H1 (cell line): Measurements from ENCODE around the gene MACROD2. TPM values are rescaled to one million over a fixed set of nuclear protein-coding genes. Genes with fewer than 3 reads are reported as not detected.

Source experiments
- CTCF ChIA-PET: fragments of 300-600 bp; sonication (Branson Sonifier 250); formaldehyde crosslinking; loops from one replicate; lab custom pipeline; 2021; ENCODE audit not compliant: partially characterized antibody; lab: Charles Lee
- POLR2A ChIA-PET: fragments of 300-600 bp; sonication (Branson Sonifier 250); formaldehyde crosslinking; loops from one replicate; lab custom pipeline; 2021; ENCODE audit warnings: inconsistent platforms; ENCODE audit not compliant: partially characterized antibody; lab: Charles Lee
- DNase-seq, 2 experiments: peaks; one replicate each; pipeline versions ENCODE4 v3.0.0 to v3.0.0-alpha.2; 2010 to 2022; ENCODE audit warnings: low spot score in 2 of 2, low read depth in 1 of 2, mixed read lengths in 1 of 2
- FAIRE-seq: peaks from 2 replicates; lab custom pipeline; 2011; peaks lifted over from hg19 to GRCh38; lab: Jason Lieb, UNC
- H2AFZ ChIP-seq: 2 replicates; pipeline ENCODE4 v1.8.1; 2012; ENCODE audit warnings: low read length, inconsistent platforms
- H2AK5ac ChIP-seq: 2 replicates; pipeline ENCODE4 v1.6.1; 2013; ENCODE audit warnings: low read depth, low read length
- H2BK120ac ChIP-seq: replicated peaks from 2 replicates; pipeline ENCODE3; 2013; ENCODE audit warnings: low read depth, low read length, inconsistent platforms
- H2BK12ac ChIP-seq: 2 replicates; pipeline ENCODE4 v1.6.1; 2013; ENCODE audit warnings: low read depth, low read length
- H2BK15ac ChIP-seq: 2 replicates; pipeline ENCODE4 v1.6.1; 2013; ENCODE audit warnings: low read length
- H2BK20ac ChIP-seq: 2 replicates; pipeline ENCODE4 v1.6.1; 2013; ENCODE audit warnings: low read length
- H2BK5ac ChIP-seq: 2 replicates; pipeline ENCODE4 v1.6.1; 2013; ENCODE audit warnings: low read depth, low read length
- H3K14ac ChIP-seq: 2 replicates; pipeline ENCODE4 v1.6.1; 2013; ENCODE audit warnings: inconsistent platforms; ENCODE audit not compliant: insufficient read length
- H3K18ac ChIP-seq: 2 replicates; pipeline ENCODE4 v1.6.1; 2013; ENCODE audit warnings: low read length; ENCODE audit errors: extremely low read depth
- H3K23ac ChIP-seq: 2 replicates; pipeline ENCODE4 v1.6.1; 2013; ENCODE audit warnings: inconsistent platforms; ENCODE audit not compliant: insufficient read length
- H3K23me2 ChIP-seq: 2 replicates; pipeline ENCODE4 v1.6.1; 2013; ENCODE audit warnings: low read depth, low read length
- H3K27ac ChIP-seq: 2 replicates; pipeline ENCODE4 v1.6.1; 2011; ENCODE audit warnings: low read depth, low read length, inconsistent platforms
- H3K27me3 ChIP-seq, 4 experiments: replicated peaks in 1 of 4; 1 replicate in 1 of 4; 2 replicates in 3 of 4; pipeline versions ENCODE4 v1.6.1 to v1.8.1; 2011 to 2013; ENCODE audit warnings: low read length in 3 of 4, mild to moderate bottlenecking in 3 of 4, inconsistent platforms in 2 of 4, mixed read lengths in 2 of 4, moderate library complexity in 1 of 4; ENCODE audit not compliant: control insufficient read depth in 3 of 4, insufficient read depth in 3 of 4; ENCODE audit errors: extremely low read depth in 1 of 4
- H3K36me3 ChIP-seq, 4 experiments: 2 replicates each; pipeline versions ENCODE4 v1.6.1 to v1.8.1; 2011 to 2013; ENCODE audit warnings: mild to moderate bottlenecking in 4 of 4, low read length in 3 of 4, moderate library complexity in 2 of 4, control low read depth in 1 of 4, inconsistent platforms in 1 of 4; ENCODE audit not compliant: insufficient read depth in 4 of 4, control insufficient read depth in 2 of 4
- H3K4ac ChIP-seq: replicated peaks from 2 replicates; pipeline ENCODE3; 2013; ENCODE audit warnings: low read length, low read depth, mixed read lengths, inconsistent platforms; ENCODE audit not compliant: insufficient read length
- H3K4me1 ChIP-seq, 4 experiments: replicated peaks in 1 of 4; 1 replicate in 1 of 4; 2 replicates in 3 of 4; pipeline versions ENCODE4 v1.6.1 to v1.8.1; 2011 to 2013; ENCODE audit warnings: low read length in 3 of 4, inconsistent platforms in 2 of 4, mixed read lengths in 1 of 4; ENCODE audit not compliant: insufficient read depth in 4 of 4, control insufficient read depth in 3 of 4
- H3K4me2 ChIP-seq, 2 experiments: 2 replicates each; pipeline versions ENCODE4 v1.6.1 to v1.8.1; 2011 to 2013; ENCODE audit warnings: low read depth in 2 of 2, low read length in 2 of 2, control low read depth in 1 of 2, inconsistent platforms in 1 of 2, mild to moderate bottlenecking in 1 of 2; ENCODE audit not compliant: insufficient read depth in 1 of 2
- H3K4me3 ChIP-seq, 4 experiments: fragments of 200-600, 300-600 bp in 1 of 4; sonication (generic), shearing (Covaris generic), sonication (Bioruptor Twin) in 1 of 4; 2 replicates each; pipeline versions ENCODE4 v1.5.1 to v1.8.1; 2011 to 2016; ENCODE audit warnings: low read length in 4 of 4, low read depth in 3 of 4, control low read depth in 2 of 4, inconsistent platforms in 2 of 4, mild to moderate bottlenecking in 2 of 4, mixed read lengths in 1 of 4, moderate library complexity in 1 of 4; ENCODE audit not compliant: insufficient read depth in 2 of 4; ENCODE audit errors: extremely low read depth in 1 of 4
- H3K56ac ChIP-seq: replicated peaks from 2 replicates; pipeline ENCODE3; 2013; ENCODE audit warnings: low read depth, mild to moderate bottlenecking, mixed read lengths, low read length, inconsistent platforms; ENCODE audit not compliant: insufficient read length
- H3K79me1 ChIP-seq: 2 replicates; pipeline ENCODE4 v1.6.1; 2013; ENCODE audit warnings: low read depth, low read length, control low read depth
- H3K79me2 ChIP-seq, 2 experiments: 2 replicates each; pipeline versions ENCODE4 v1.6.1 to v1.8.1; 2012 to 2013; ENCODE audit warnings: low read length in 2 of 2, mild to moderate bottlenecking in 2 of 2, inconsistent platforms in 1 of 2; ENCODE audit not compliant: insufficient read depth in 2 of 2, control insufficient read depth in 1 of 2
- H3K9ac ChIP-seq, 4 experiments: replicated peaks in 1 of 4; 1 replicate in 1 of 4; 2 replicates in 3 of 4; pipeline versions ENCODE4 v1.6.1 to v1.8.1; 2011 to 2013; ENCODE audit warnings: low read depth in 3 of 4, low read length in 3 of 4, control low read depth in 2 of 4, mild to moderate bottlenecking in 2 of 4, moderate library complexity in 2 of 4, inconsistent platforms in 1 of 4; ENCODE audit errors: extremely low read depth in 1 of 4
- H3K9me3 ChIP-seq, 2 experiments: 2 replicates each; pipeline versions ENCODE4 v1.6.1 to v1.8.1; 2012 to 2013; ENCODE audit warnings: mild to moderate bottlenecking in 2 of 2, moderate library complexity in 2 of 2, control low read depth in 1 of 2, inconsistent platforms in 1 of 2, low read depth in 1 of 2, low read length in 1 of 2, mixed read lengths in 1 of 2; ENCODE audit not compliant: insufficient read depth in 2 of 2
- H4K20me1 ChIP-seq, 2 experiments: replicated peaks in 1 of 2; 2 replicates each; pipeline versions ENCODE3 to v1.8.1; 2011 to 2013; ENCODE audit warnings: inconsistent platforms in 2 of 2, low read length in 2 of 2, mild to moderate bottlenecking in 1 of 2; ENCODE audit not compliant: insufficient read depth in 2 of 2, control insufficient read depth in 1 of 2
- H4K5ac ChIP-seq: 2 replicates; pipeline ENCODE4 v1.6.1; 2013; ENCODE audit warnings: low read length, low read depth, mixed read lengths, inconsistent platforms; ENCODE audit not compliant: insufficient read length
- H4K8ac ChIP-seq: 2 replicates; pipeline ENCODE4 v1.8.0; 2013; ENCODE audit warnings: mild to moderate bottlenecking, moderate library complexity, low read length, inconsistent platforms; ENCODE audit not compliant: insufficient read depth; ENCODE audit errors: extremely low read depth
- H4K91ac ChIP-seq: replicated peaks from 2 replicates; pipeline ENCODE3; 2013; ENCODE audit warnings: low read length, mixed read lengths, inconsistent platforms; ENCODE audit not compliant: insufficient read length
- TAF1 ChIP-seq: IDR thresholded peaks from 2 replicates; pipeline ENCODE4 v1.6.1; 2011; ENCODE audit warnings: mild to moderate bottlenecking, low read depth, low read length
- WGBS, 2 experiments: shearing (Covaris generic) in 1 of 2; methylation state at CpG; one replicate each; pipeline versions ENCODE4 v1.1.6 to v1.1.7; 2013 to 2015; ENCODE audit warnings: low lambda C conversion rate in 2 of 2, mixed read lengths in 2 of 2, inconsistent platforms in 1 of 2, low coverage in 1 of 2, missing lambda C conversion rate in 1 of 2; ENCODE audit not compliant: insufficient replicate concordance in 2 of 2, insufficient coverage in 1 of 2, insufficient read length in 1 of 2; ENCODE audit errors: extremely low coverage in 1 of 2, missing lambda C conversion rate in 1 of 2; 5-methylcytosine and 5-hydroxymethylcytosine counted together
- polyA plus RNA-seq, 7 experiments: library from polyadenylated mRNA; depleted of rRNA in 3 of 7; stranded (reverse) in 5 of 7; unstranded in 2 of 7; fragments of >200 nt in 5 of 7; fragments of 200-250 nt in 2 of 7; gene quantifications; 1 replicate in 5 of 7; 2 replicates in 1 of 7; 4 replicates in 1 of 7; pipeline versions ENCODE4 v1.2.1 to v1.2.3, GENCODE V29; 2011 to 2013; ENCODE audit warnings: missing spikeins in 2 of 7, mixed read lengths in 2 of 7
- total RNA-seq: library from RNA; stranded (reverse); fragmentation: NEBNext Ultra II Directional; extraction: Animal tissue kit (Norgen Biotek cat#: 25700); gene quantifications from 2 replicates; pipeline ENCODE4 v1.2.1, GENCODE V29; 2021

Gene MACROD2
- total and polyA plus RNA-seq, 2 of the 8 experiments (the other 6 are each of a cell fraction or from before 2014, with no cell fraction given): 0.70 to 3.9 TPM

DNA sequence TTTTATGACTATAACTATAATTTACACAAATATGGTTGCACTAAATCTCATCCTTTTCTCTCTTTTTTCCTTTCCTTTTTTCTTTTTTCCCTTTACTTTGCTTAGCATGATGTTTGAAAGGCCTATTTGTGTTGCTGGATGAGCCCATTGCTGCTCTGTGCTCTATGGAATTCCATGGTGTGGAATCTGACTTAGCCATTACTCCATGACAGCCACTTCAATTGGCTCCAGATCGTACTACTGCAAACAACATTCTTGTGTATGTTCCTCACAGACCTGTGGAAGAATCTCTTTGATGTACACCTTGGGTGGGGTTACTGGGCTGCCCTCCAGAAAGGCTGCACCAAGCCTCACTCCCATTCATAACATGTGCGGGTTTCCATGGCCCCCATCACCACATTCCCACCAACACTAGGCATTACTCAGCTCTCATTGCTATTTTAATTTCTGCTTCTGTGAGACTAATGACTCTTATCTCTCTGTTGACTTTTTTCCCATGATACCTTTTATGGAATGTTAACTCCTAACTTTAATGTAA lies 1598.9 kb downstream of the MACROD2 start:
- Histone ChIP-seq H2AFZ (no peak overlapping the region), H2BK20ac (no peak overlapping the region), H3K79me1 (no peaks in the 10 kb centered on the region), H3K4me1 (no peaks in the 10 kb centered on the region), H2BK120ac (no peak overlapping the region), H2BK5ac (no peak overlapping the region), H3K36me3 (no peaks in the 10 kb centered on the region), H3K23me2 (no peaks in the 10 kb centered on the region), H3K27me3 (no peaks in the 10 kb centered on the region), H2BK15ac (no peak overlapping the region), H4K91ac (no peak overlapping the region), H3K9ac (no peak overlapping the region), H3K27ac (no peak overlapping the region), H2BK12ac (no peak overlapping the region), H3K4ac (no peak overlapping the region), H2AK5ac (no peak overlapping the region; the same call in 1 of the 2 replicates), H3K56ac (no peak overlapping the region), H3K9me3 (no peaks in the 10 kb centered on the region), H4K8ac (no peak overlapping the region), H3K14ac (no peak overlapping the region), H3K18ac (no peak overlapping the region), H3K4me3 (no peak overlapping the region), H3K79me2 (no peaks in the 10 kb centered on the region), H4K20me1 (no peaks in the 10 kb centered on the region), H4K5ac (no peak overlapping the region), H3K23ac (no peak overlapping the region), H3K4me2 (no peak overlapping the region)
- DNase-seq (no peak), FAIRE-seq (no peak)
- no peak for TF ChIP-seq TAF1
- ChIA-PET POLR2A (no interaction called here), CTCF (interaction anchor here (1.3 kb wide), 1 partner anchor 59 kb away, joined by 3 read pairs; no protein-coding TSS in a partner anchor)
- 90% methylated on average over 2 of the region's 2 CpGs; no CpG with 5 or more reads in 1 of the 2 experiments for WGBS, 2 experiments
